GM18511 (cell line): ENCODE results near the gene CD151.

Experiments used
- ATAC-seq: cut with Tn5 transposase; IDR thresholded peaks from one replicate; pipeline ENCODE4 v1.9.1; 2021; ENCODE audit warnings: mild to moderate bottlenecking, moderate library complexity; ENCODE audit not compliant: unreplicated experiment

The CD151 gene

GRCh38 chr11:841981-842369, 9.2 kb downstream of the CD151 start:
- ATAC-seq, result peak; percentile 38

GRCh38 chr11:842370-843002, 9.7 kb downstream of the CD151 start, which contains the start of the genes POLR2L and TSPAN4:
Gene POLR2L (minus strand): TSS chr11:842529. CDS start chr11:842508, 21 bp downstream.
Gene TSPAN4 (plus strand): TSS chr11:842852. CDS start chr11:850305, 7,453 bp downstream.
- ATAC-seq, result peak; percentile 74

- peak; percentile 8 for ATAC-seq
These were observed 10.5 kb downstream of the CD151 start for GRCh38 chr11:843086-843734.

- no peak for ATAC-seq
These were observed 11.3 kb downstream of the CD151 start for GRCh38 chr11:843818-844692.

- no peak for ATAC-seq
These were observed 12.2 kb downstream of the CD151 start for GRCh38 chr11:844693-845644.

- ATAC-seq, result no peak
These were observed 13.2 kb downstream of the CD151 start for GRCh38 chr11:845872-846495.

- no peak for ATAC-seq
These were observed 13.8 kb downstream of the CD151 start for GRCh38 chr11:846496-847098.

- ATAC-seq, result no peak
These were observed 15.1 kb downstream of the CD151 start for GRCh38 chr11:847876-848275.

GRCh38 chr11:848380-848931, 15.7 kb downstream of the CD151 start:
- no peak for ATAC-seq

GRCh38 chr11:849104-849824, 16.5 kb downstream of the CD151 start:
- no peak for ATAC-seq

GRCh38 chr11:849951-850774, 17.4 kb downstream of the CD151 start:
- ATAC-seq, result no peak

- ATAC-seq, result no peak
These were observed 18.3 kb downstream of the CD151 start for GRCh38 chr11:850775-851763.

- ATAC-seq, result no peak
These were observed 20.0 kb downstream of the CD151 start for GRCh38 chr11:852762-853161.

- ATAC-seq, result no peak
These were observed 21.1 kb downstream of the CD151 start for GRCh38 chr11:853682-854448.

- ATAC-seq, result no peak
These were observed 22.0 kb downstream of the CD151 start for GRCh38 chr11:854601-855329.
